ENCODE measurements around the gene HCRTR1. TPM values are rescaled to one million over a fixed set of nuclear protein-coding genes. Genes with fewer than 3 reads are reported as not detected.
A peak's percentile ranks its signal among the peaks of the same experiment; 100 is the strongest.

Gene HCRTR1
- total RNA-seq, 1 experiment from 2014 or later = not detected

- intact Hi-C loops (cut with micrococcal nuclease; ENCODE audit: unreplicated experiment) = no loop called here
- no peak overlapping the region for H3K27ac ChIP-seq (ENCODE audit: low read depth, low read length, poor library complexity, severe bottlenecking)
Measured at GRCh38 chr1:31588751-31589515, 28.6 kb upstream of the HCRTR1 start.

DNA sequence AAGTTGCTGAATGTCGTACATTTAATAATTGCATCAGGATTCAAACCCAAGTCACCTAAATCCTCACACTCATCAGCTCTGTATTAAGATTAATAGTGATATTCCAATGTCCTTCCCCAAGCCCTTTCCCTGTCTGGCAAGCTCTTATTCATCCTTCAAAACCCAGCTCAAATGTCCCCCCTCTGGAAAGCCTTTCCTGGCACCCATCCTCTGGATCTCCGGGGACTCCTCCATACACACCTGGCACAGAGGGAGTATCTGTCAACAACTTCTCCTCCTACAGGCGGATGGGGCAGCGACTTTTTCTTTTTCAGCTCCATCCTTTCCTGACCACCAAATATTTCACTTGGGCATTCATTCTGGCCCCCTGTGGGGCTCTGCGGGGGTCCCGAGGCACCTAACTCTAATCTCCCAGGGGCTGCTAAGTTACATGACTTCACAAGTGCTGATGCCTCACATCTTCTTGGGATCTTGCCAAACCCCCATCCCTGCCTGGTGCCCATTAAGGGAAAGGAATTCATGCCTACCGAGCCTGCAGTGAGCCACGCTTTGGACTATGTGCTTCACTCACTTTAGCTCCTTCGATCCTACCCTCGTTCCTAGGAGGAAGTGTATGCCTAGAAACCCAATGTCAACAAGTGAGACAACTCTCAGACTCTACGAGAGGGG is 25.9 kb upstream of the HCRTR1 start:
- ChIA-PET POLR2A (ENCODE audit: low non-redundant PET) (no interaction called here), CTCF (no interaction called here)
- no peak overlapping the region for H3K27ac ChIP-seq (ENCODE audit: low read depth, low read length, poor library complexity, severe bottlenecking)
- no peaks in the 10 kb centered on the region for H3K9me3 ChIP-seq (ENCODE audit: low read depth, low read length, poor library complexity, severe bottlenecking)
- H3K4me3 ChIP-seq (ENCODE audit: low read depth, low read length, poor library complexity, severe bottlenecking) = no peak overlapping the region
- H3K27me3 ChIP-seq (replicated peaks; ENCODE audit: insufficient read depth, low read depth, low read length, poor library complexity) = no peaks in the 10 kb centered on the region
- intact Hi-C loops (cut with micrococcal nuclease; ENCODE audit: unreplicated experiment) = no loop called here
- no peaks in the 10 kb centered on the region for H3K36me3 ChIP-seq (ENCODE audit: insufficient read depth, low read length, poor library complexity, severe bottlenecking)
- no TSS peak for BruUV-seq (replicated peaks)
- DNase-seq (ENCODE audit: low spot score) = peak; percentile 79
- H3K4me1 ChIP-seq (ENCODE audit: insufficient read depth, low read length, poor library complexity, severe bottlenecking) = peaks cover 13% of the 10 kb centered on the region
- no peak for TF ChIP-seq EZH2 (IDR thresholded peaks at IDR 0.05; ENCODE audit: borderline replicate concordance, low read depth, low read length, poor library complexity, severe bottlenecking)
- TF ChIP-seq, protein P1, sequence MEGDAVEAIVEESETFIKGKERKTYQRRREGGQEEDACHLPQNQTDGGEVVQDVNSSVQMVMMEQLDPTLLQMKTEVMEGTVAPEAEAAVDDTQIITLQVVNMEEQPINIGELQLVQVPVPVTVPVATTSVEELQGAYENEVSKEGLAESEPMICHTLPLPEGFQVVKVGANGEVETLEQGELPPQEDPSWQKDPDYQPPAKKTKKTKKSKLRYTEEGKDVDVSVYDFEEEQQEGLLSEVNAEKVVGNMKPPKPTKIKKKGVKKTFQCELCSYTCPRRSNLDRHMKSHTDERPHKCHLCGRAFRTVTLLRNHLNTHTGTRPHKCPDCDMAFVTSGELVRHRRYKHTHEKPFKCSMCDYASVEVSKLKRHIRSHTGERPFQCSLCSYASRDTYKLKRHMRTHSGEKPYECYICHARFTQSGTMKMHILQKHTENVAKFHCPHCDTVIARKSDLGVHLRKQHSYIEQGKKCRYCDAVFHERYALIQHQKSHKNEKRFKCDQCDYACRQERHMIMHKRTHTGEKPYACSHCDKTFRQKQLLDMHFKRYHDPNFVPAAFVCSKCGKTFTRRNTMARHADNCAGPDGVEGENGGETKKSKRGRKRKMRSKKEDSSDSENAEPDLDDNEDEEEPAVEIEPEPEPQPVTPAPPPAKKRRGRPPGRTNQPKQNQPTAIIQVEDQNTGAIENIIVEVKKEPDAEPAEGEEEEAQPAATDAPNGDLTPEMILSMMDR (conservative IDR thresholded peaks at IDR 0.05; ENCODE audit: low read depth, low read length) = no peak

More at GRCh38 chr1:31588751-31589515, 28.6 kb upstream of the HCRTR1 start:
- no peaks in the 10 kb centered on the region for H3K9me3 ChIP-seq (ENCODE audit: low read depth, low read length, poor library complexity, severe bottlenecking)
- peaks cover 13% of the 10 kb centered on the region for H3K4me1 ChIP-seq (ENCODE audit: insufficient read depth, low read length, poor library complexity, severe bottlenecking)
- peak; percentile 21 for DNase-seq (ENCODE audit: low spot score)
- ChIA-PET POLR2A (ENCODE audit: low non-redundant PET) (no interaction called here), CTCF (interaction anchor here (0.7 kb wide), 2 partner anchors 53 to 70 kb away, joined by 3 to 6 read pairs; no protein-coding TSS in a partner anchor)
- no TSS peak for BruUV-seq (replicated peaks)
- peak overlapping the region; percentile 32 for H3K4me3 ChIP-seq (ENCODE audit: low read depth, low read length, poor library complexity, severe bottlenecking)
- H3K36me3 ChIP-seq (ENCODE audit: insufficient read depth, low read length, poor library complexity, severe bottlenecking) = no peaks in the 10 kb centered on the region
- H3K27me3 ChIP-seq (replicated peaks; ENCODE audit: insufficient read depth, low read depth, low read length, poor library complexity) = no peaks in the 10 kb centered on the region
- TF ChIP-seq EZH2 (IDR thresholded peaks at IDR 0.05; ENCODE audit: borderline replicate concordance, low read depth, low read length, poor library complexity, severe bottlenecking) = no peak
- TF ChIP-seq, protein P1 (conservative IDR thresholded peaks at IDR 0.05; ENCODE audit: low read depth, low read length) = no peak

GRCh38 chr1:31592132-31592531 is 25.4 kb upstream of the HCRTR1 start:
- peaks cover 13% of the 10 kb centered on the region for H3K4me1 ChIP-seq (ENCODE audit: insufficient read depth, low read length, poor library complexity, severe bottlenecking)
- H3K4me3 ChIP-seq (ENCODE audit: low read depth, low read length, poor library complexity, severe bottlenecking) = no peak overlapping the region
- no TSS peak for BruUV-seq (replicated peaks)
- intact Hi-C loops (cut with micrococcal nuclease; ENCODE audit: unreplicated experiment) = no loop called here
- H3K36me3 ChIP-seq (ENCODE audit: insufficient read depth, low read length, poor library complexity, severe bottlenecking) = no peaks in the 10 kb centered on the region
- H3K9me3 ChIP-seq (ENCODE audit: low read depth, low read length, poor library complexity, severe bottlenecking) = no peaks in the 10 kb centered on the region
- ChIA-PET CTCF (no interaction called here), POLR2A (ENCODE audit: low non-redundant PET) (no interaction called here)
- H3K27me3 ChIP-seq (replicated peaks; ENCODE audit: insufficient read depth, low read depth, low read length, poor library complexity) = no peaks in the 10 kb centered on the region
- no peak for DNase-seq (ENCODE audit: low spot score)
- H3K27ac ChIP-seq (ENCODE audit: low read depth, low read length, poor library complexity, severe bottlenecking) = no peak overlapping the region
- TF ChIP-seq, protein P1 (conservative IDR thresholded peaks at IDR 0.05; ENCODE audit: low read depth, low read length) = no peak
- no peak for TF ChIP-seq EZH2 (IDR thresholded peaks at IDR 0.05; ENCODE audit: borderline replicate concordance, low read depth, low read length, poor library complexity, severe bottlenecking)

All from A673 (cell line).